Activated T-cell treated with anti-CD3 and anti-CD28 coated beads, Interleukin-2, amount 50 U/mL, for 48 hours (primary cell): ENCODE results near the gene TMTC1.
"Not testable (repeated sequence)": the region's sequence is repeated elsewhere in the genome, so short reads cannot be mapped to it uniquely, and the experiment has no call there.

Source experiments
- DNase-seq, 2 experiments: peaks; one replicate each; pipeline ENCODE4 v3.0.0-alpha.2; 2020

Gene TMTC1

GRCh38 chr12:29562110-29562804, 221.5 kb downstream of the TMTC1 start:
- DNase-seq, result no peak

DNA sequence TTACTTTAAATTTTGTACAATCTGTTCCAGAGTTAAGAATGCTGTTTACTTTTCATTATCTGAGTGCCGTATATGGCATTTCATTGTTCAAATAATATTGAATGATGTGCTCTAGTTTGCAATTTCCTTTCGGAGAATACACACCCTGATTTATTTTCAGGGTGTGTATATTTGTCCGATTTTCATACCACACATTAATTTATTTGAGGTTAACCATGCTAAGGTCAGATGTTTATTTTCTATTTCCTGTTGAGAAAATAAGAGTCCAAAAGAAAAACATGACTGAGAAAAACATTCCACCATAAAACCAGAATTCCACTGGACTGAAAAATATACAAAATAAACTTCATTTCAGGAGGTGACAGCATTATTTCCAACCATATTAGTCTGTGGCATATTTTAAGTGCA, 222.1 kb downstream of the TMTC1 start:
- no peak for DNase-seq

DNA sequence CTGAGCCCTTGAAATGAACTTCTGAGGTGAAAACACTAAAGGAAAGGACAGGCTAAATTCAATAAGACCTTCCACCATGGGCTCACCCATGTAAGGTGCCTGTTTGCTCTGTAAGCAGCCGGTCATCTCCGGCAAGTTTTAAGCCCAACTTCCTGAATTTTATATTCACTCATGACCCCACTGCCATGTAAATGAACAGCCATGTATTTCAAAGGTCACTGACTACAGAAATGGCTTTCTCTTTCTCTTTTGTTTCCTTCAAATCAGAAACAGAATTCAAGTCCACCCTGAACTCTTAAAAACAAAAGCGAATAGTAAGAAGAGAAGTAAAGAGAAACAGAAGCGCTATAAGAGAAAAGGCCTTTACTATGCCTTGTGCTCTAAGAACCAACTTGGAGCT, 224.5 kb downstream of the TMTC1 start:
- no peak for DNase-seq

DNA sequence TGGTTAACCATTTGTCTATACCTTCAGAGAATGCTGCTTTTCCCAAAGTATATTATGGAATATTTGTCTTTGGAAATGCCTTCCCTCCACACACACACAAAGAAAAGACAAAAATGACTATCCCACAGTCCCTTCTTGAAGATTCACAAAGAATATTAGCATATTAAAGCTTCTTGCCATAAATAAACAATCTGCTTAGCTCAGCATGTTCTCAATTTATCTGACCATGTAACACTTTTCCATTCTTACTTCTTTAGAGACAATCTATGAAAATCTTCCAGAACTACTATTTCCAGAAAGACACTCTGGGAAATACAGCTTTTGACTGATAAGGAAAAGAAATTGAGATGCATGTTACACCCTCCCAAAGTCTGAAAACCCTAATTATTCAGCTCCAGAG, 227.4 kb downstream of the TMTC1 start:
- no peak for DNase-seq

GRCh38 chr12:29555451-29555850, 228.3 kb downstream of the TMTC1 start:
- DNase-seq, result not testable (repeated sequence)

DNA sequence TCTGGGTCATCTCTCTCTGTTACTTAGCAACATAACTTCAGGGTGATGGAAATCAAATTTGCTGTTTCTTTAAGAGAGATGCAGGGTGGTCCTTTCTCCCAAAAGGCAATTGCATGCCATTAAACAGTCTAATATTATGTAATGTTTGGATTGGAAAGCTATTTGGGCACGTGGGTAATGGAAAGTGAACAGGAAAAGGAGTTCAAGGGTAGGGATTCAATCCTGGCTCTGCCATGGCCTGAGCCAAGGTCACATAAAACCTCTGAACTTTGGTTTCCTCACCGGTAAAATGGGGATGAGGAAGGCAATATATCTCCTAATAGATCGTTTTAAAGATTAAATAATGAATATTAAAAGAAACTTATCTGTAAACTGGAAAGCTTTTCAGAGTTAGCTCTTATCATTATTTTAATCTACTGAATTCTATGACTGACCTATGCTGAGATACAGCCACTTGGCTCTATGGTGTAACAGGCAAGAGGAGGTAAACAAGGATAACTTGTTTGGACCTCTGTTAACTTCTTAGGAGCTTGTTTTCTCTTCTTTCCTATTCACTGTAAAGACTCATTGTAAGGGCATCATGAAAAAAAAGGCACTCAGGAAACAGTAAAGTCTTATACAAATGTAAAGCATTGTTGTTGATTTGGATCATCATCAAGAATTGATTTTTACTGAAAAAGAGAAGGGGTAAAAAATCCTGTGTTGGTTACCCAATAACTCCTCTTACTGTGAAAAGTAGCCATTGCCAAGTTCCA, 230.6 kb downstream of the TMTC1 start:
- no peak for DNase-seq

DNA sequence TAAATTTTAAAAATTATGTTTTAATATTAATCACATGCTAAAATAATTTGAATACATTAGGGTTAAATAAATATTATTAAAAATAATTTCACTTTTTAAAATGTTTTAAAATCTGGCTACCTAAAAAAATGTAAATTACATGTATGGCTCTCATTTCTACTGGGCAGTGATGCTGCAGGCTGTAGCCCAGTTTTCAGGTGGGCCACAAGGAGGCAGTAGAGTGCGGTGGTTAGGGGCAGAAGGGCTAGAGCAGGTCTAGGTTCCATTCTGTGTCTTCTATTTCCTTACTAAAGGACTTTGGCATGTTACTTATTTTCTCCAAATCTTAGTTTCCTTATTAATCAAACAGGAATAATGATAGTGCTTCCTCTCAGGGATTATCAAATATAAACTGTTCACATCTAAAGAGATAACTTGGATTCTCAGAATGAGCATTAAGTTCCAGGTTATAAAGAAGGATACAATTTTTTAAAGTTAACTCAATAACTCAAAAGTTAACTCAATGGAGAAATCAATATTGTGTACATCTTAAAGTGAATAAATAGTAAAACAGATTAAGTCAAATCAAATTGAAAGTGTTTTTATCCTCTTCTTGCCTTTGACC, 231.3 kb downstream of the TMTC1 start:
- peak; percentile 71 to 77 for DNase-seq

GRCh38 chr12:29551812-29552211, 231.9 kb downstream of the TMTC1 start:
- no peak for DNase-seq

DNA sequence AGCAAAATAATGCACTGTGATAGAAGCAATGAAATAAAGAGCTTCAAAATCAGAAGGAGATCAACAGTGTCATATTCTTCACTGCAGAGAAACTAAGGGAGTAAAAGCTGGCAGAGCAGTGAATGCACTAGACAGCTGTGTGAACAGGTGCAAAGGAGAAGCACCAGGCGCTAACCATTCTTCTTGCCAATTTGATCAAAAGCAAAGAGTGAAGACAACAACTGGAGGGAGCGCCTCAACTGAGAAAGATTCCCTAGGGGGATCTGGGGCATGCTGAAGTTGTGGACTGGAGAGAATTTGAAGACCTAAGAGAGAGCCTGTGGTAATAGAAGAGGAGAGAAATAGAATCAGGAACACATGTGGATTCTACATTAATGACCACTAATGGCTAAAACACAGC, 235.9 kb downstream of the TMTC1 start:
- no peak for DNase-seq

DNA sequence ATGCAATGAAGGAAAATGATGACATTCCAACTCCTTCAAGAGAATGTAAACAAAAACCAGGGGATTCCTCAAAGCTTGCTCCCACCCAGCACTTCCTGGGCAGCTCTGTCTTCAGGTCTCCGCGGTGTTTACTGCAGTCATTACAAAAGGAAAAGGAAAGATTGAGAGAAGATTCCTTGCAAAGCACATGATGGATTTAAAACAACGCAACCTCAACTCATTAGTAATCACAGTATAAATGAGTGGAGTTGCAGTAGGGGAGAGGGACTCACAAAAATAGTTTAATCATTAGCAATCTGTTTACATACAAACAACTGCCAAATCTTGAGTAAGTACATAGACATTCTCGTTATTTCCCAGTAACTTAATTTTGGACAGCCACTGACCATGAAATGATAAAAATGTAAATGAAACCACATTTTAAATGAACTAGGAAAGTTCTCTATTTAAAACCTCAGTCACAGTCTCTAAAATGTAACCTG, 236.6 kb downstream of the TMTC1 start:
- no peak for DNase-seq

- no peak for DNase-seq
Observed at GRCh38 chr12:29546000-29546399, 237.7 kb downstream of the TMTC1 start.

GRCh38 chr12:29545102-29545467, 238.7 kb downstream of the TMTC1 start:
- DNase-seq, result no peak

DNA sequence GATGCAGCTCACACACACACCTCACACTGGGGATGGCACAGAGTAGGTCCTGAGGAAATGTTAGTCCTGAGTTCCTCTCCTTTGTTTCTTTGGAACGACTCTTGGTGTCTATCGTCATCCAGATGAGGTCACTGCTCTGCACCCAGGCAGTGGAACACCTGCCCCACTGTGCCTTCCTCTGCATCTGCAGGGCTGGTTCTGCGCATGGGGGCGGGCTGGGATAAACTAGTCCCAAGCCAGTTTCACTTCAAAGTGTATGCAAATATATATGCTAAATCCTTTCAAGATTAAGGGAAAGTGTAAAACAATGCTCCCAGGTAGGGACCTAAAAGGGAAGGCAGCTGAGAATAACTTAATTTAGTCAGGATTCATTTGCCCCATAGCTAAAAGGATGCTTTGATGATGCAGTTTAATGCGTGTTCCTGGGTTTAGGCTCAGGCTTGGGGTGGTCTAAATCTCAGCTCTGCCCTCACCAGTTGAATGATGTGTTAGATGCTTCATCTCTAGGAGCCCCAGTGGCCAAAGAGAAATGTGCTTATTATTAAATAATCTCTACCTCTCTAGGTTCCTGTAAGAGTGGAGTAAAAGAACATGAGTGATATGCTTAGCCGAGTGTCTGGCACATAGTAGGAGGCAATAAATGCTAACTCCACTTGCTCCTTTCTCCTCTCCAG, 239.2 kb downstream of the TMTC1 start:
- no peak for DNase-seq

DNA sequence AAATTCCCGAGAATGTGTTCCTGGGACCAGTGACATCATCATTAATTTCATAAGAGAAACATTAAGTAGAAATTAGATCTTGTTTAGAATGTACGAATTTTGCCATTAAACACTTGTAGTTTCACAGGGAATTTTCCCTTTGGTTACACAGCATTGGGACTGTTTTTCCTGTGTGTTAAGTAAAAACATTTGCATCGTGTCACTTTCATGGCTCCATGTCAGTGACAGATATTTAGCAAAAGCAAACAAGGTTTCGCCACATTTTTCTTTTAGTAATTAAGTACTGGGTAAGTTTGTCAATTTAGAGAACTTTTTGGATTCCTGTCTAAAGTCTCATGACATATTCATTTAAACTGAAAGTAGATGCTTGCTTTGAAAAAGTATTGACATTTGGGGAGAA, 240.7 kb downstream of the TMTC1 start:
- DNase-seq, result no peak

- no peak for DNase-seq
Observed at GRCh38 chr12:29537298-29537697, 246.4 kb downstream of the TMTC1 start.

- DNase-seq, result no peak
Observed at GRCh38 chr12:29534935-29535334, 248.8 kb downstream of the TMTC1 start.

DNA sequence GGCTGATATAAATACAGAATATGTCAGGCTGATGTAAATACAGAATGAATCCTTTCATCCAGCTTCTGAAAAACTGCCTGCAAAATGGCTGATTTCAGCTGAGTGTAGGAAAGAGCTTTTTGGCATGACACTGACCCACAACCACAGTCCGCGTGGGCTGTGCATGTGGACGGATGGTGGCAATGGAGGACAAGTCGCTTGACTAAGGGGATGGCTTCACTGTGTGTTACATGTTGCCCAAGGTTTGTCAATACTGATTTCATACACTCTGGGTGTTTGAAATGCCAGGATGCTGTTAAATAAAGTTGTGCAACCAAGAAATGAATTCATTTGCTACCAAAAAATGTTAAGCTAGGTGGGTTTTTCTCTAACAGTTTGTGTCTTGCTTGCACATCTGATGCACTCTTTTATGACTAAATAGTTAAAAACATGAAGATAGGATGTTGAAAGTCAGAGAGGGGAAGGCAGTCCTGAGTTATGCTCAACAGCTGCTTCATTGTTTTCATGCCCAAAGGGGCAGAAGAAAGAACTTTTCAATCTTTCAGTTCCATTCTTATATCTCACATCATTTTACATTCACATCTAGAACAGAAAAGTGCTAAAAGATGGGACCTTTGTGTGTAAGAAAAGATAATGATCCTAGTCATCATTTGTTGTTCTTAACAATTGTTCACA, 249.8 kb downstream of the TMTC1 start:
- no peak for DNase-seq

DNA sequence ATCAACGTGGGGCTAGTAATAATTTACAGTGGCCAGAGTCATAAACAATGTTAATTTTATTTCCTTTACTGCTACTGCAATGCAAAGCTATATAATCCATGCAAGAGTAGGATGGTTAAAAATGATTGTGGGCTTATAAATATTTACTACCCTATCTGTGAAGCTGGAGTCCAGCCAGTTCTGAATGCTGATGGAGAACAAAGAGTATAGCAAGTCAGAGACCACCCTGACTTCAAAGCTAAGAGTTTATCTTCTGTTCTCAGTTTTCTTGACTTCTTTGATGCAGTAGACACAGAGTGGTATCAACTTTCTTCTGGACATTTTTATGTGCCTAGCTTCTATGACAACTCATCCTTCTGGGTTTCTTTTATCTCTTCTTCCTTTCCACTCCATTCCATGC, 252.3 kb downstream of the TMTC1 start:
- no peak for DNase-seq

DNA sequence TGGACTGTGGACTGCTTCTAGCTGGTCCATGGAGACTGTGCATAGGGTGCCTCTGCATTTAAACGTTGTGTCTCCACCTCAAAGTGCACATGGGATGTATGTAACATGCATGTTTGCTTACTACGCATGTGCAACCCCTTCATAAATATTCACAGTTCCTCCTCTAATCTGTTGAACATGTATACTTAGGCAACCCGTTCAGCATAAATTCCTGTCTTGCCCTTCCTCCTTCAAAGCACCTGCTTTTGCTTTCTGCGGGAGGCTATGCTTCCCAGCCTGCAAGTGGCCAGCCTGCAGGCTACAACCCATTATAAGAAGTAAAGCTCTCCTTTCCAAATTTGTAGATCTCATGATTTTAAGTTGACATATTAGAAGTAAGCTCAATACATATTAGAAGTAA, 253.3 kb downstream of the TMTC1 start:
- DNase-seq, result no peak

DNA sequence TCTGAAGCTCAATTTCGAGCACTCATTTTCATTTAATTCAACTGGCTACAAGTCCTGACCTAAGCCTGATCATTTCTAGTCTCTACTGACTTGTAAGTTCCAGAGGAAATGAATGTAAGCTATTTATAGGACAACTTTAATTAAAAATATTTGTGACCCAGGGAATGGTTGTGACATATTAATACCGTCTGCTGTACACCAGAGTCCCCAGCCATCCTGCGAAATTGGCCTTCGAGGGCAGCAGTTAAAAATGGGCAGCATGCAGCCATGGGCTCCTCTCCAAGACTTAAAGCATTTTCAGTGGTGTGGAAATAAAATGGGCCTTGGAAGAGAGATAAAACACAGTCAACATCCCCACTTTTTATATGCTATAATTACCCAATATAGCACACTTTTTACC, 255.6 kb downstream of the TMTC1 start:
- DNase-seq, result no peak

DNA sequence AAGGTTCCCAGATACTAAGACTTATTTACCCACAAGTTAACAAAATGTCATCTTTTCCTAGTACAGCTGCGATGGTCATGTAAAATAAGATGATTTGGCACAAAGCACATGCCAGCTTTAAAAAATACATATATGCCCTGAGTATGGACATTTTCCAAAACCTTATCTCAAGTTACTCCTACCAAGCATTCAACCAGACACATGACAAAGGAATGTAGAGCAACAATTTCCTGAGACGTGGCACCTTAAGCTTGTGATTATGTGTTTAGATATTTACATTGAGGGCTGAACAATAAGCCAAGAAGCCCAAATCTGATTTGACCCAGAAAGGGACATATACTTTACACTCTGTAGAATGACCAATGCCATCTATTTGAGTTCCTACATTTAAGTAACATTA, 261.8 kb downstream of the TMTC1 start:
- DNase-seq, result no peak

- peak in 1 of 2 experiments; percentile 21 for DNase-seq
Observed at GRCh38 chr12:29519585-29520182, 264.1 kb downstream of the TMTC1 start.

- no peak for DNase-seq
Observed at GRCh38 chr12:29518407-29518806, 265.3 kb downstream of the TMTC1 start.
